Activated CD4-positive, alpha-beta T cell treated with anti-CD3 and anti-CD28 coated beads for 36 hours (primary cell): ENCODE data around the gene ADAMTS17. TPM values are rescaled to one million over a fixed set of nuclear protein-coding genes. Genes with fewer than 3 reads are reported as not detected.
A peak's percentile ranks its signal among the peaks of the same experiment; 100 is the strongest.

Experiments used
- ATAC-seq: fragments of 200-7000 bp; cut with Tn5 transposase; one replicate; pipeline ENCODE4 v1.10.0; 2021; ENCODE audit warnings: mild to moderate bottlenecking, moderate library complexity
- CTCF ChIA-PET: fragments of 350-600 bp; sonication (Branson Sonifier 250); formaldehyde crosslinking; loops from one replicate; lab custom pipeline; 2021; ENCODE audit warnings: antibody characterized with exemption; lab: Charles Lee
- POLR2A ChIA-PET: fragments of 350-600 bp; sonication (Branson Sonifier 250); formaldehyde crosslinking; loops from one replicate; lab custom pipeline; 2021; ENCODE audit warnings: antibody characterized with exemption, inconsistent platforms; lab: Charles Lee
- DNase-seq: peaks from one replicate; pipeline ENCODE4 v3.0.0-alpha.2; 2020
- H3K27ac Mint-ChIP-seq: one replicate; pipeline ENCODE4 v1.8.0; 2021; ENCODE audit warnings: mixed read lengths
- H3K27me3 Mint-ChIP-seq: one replicate; pipeline ENCODE4 v1.8.0; 2021; ENCODE audit warnings: mixed read lengths
- H3K36me3 Mint-ChIP-seq: one replicate; pipeline ENCODE4 v1.8.0; 2021; ENCODE audit warnings: low read depth, mixed read lengths
- H3K4me1 Mint-ChIP-seq: one replicate; pipeline ENCODE4 v1.8.0; 2021; ENCODE audit warnings: mixed read lengths
- H3K4me3 Mint-ChIP-seq: one replicate; pipeline ENCODE4 v1.8.0; 2021; ENCODE audit warnings: mild to moderate bottlenecking, moderate library complexity, mixed read lengths
- H3K9me3 Mint-ChIP-seq: one replicate; pipeline ENCODE4 v1.8.0; 2021; ENCODE audit warnings: low read depth, mixed read lengths
- intact Hi-C, 2 experiments: fragments of 100-400 bp; cut with DNase I in 1 of 2; cut with micrococcal nuclease in 1 of 2; formaldehyde crosslinking; loops; one replicate each; pipeline versions ENCODE4 v1.14.2 to v1.15.1; 2022 to 2024; cut with DNase I, micrococcal nuclease
- total RNA-seq, 2 experiments: library from RNA; stranded (reverse); gene quantifications; one replicate each; pipeline ENCODE4 v1.2.3, GENCODE V29; 2021

ADAMTS17 gene
- total RNA-seq, 2 experiments from 2014 or later: 0.49 to 0.57 TPM

DNA sequence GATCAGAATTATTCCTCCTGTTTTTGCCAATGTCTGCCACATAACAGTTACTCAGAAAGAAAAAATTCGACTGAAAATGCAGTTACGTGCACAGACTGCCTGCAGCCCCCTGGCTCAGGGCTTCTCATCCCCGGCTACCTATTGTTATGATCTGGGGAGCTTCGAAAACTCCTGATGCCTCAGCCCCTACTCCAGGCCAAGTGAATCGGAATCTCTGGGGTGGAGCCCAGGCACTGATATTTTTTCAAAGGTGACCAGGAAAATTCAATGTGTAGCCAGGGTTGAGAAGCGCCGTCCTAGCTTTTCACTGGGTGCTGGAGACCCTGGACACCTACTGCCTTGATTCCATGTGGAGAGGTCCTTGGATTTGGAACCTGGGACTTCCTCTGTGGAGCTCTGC is 8.5 kb downstream of the ADAMTS17 start:
- ATAC-seq: no peak
- H3K27me3 Mint-ChIP-seq: peaks cover 1% of the 10 kb centered on the region

DNA sequence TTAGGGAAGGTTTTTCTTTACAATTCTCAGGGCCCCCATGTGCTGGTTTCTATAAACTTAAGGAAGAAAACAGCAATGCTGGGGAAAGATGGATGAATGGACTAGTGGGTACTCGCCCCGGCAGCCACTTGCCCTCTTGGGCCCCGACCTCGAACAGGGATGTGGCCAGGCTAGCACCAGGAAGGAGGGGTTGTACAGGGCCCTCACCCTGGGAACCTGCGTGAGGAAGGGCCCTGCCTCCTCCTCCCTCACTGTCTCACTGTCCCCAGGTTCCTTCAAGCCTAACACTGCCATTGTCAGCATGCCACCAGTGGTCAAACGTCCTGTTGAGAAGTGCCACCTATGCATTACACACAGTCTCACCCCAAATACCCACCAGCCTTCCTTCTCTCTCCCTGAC is 9.1 kb downstream of the ADAMTS17 start:
- ATAC-seq (no peak), DNase-seq (no peak)
- intact Hi-C loops: loop anchor here in 1 of 2 experiments (10.0 kb wide), 1 partner anchor 218 kb away; no protein-coding TSS in a partner anchor
- no peaks in the 10 kb centered on the region for H3K36me3 Mint-ChIP-seq
- no peak overlapping the region for H3K4me3 Mint-ChIP-seq
- ChIA-PET CTCF (interaction anchor here (12.8 kb wide), 1 partner anchor 15 kb away, joined by 177 read pairs; no protein-coding TSS in a partner anchor), POLR2A (no interaction called here)
- H3K4me1 Mint-ChIP-seq: peaks cover 60% of the 10 kb centered on the region
- H3K27ac Mint-ChIP-seq: no peak overlapping the region
- H3K27me3 Mint-ChIP-seq: peaks cover 1% of the 10 kb centered on the region
- H3K9me3 Mint-ChIP-seq: no peaks in the 10 kb centered on the region

More for the DNA sequence above, 8.5 kb downstream of the ADAMTS17 start:
- DNase-seq: no peak
- intact Hi-C loops: loop anchor here in 1 of 2 experiments (10.0 kb wide), 1 partner anchor 218 kb away; no protein-coding TSS in a partner anchor
- Mint-ChIP-seq H3K4me1 (peaks cover 60% of the 10 kb centered on the region), H3K9me3 (no peaks in the 10 kb centered on the region), H3K27ac (no peak overlapping the region), H3K4me3 (no peak overlapping the region), H3K36me3 (no peaks in the 10 kb centered on the region)
- ChIA-PET CTCF (interaction anchor here (12.8 kb wide), 1 partner anchor 15 kb away, joined by 177 read pairs; no protein-coding TSS in a partner anchor), POLR2A (no interaction called here)

DNA sequence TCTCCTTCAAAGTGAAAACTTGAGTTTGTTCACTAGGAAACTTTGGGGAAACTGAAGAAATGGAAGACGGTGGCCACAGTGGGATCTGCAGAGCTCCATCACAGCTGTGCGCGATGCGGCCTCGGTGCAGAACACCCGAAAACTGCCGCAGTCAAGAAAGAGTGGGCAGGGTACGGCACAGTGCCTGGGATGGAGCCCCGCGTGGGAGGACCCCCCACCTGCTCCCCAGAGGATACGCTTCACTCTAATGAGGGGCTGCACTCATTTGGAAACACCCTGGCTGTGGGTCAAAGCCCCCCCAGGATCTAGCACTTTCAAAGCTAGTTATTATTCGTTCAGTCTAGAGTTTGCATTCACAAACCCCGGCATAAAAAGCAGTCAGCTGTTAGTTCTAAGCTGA is 9.5 kb downstream of the ADAMTS17 start:
- no peaks in the 10 kb centered on the region for H3K9me3 Mint-ChIP-seq
- H3K36me3 Mint-ChIP-seq: peaks cover 2% of the 10 kb centered on the region
- no peak overlapping the region for H3K4me3 Mint-ChIP-seq
- no peak overlapping the region for H3K27ac Mint-ChIP-seq
- ATAC-seq (no peak), DNase-seq (no peak)
- peaks cover 64% of the 10 kb centered on the region for H3K4me1 Mint-ChIP-seq
- ChIA-PET POLR2A (no interaction called here), CTCF (interaction anchor here (1.3 to 12.8 kb wide), 2 partner anchors 16 to 149 kb away, joined by 6 to 177 read pairs; no protein-coding TSS in a partner anchor)
- intact Hi-C loops: loop anchor here in 1 of 2 experiments (10.0 kb wide), 1 partner anchor 217 kb away; no protein-coding TSS in a partner anchor
- H3K27me3 Mint-ChIP-seq: peaks cover 1% of the 10 kb centered on the region

- ATAC-seq: peak; percentile 74
- H3K27ac Mint-ChIP-seq: peak overlapping the region; percentile 45
- H3K36me3 Mint-ChIP-seq: peaks cover 2% of the 10 kb centered on the region
- peak; percentile 39 for DNase-seq
- no peak overlapping the region for H3K4me3 Mint-ChIP-seq
- ChIA-PET CTCF (interaction anchor here (0.7 to 12.8 kb wide), 8 partner anchors 8 to 408 kb away, joined by 3 to 177 read pairs (median 4); no protein-coding TSS in a partner anchor), POLR2A (no interaction called here)
- intact Hi-C loops: loop anchor here in 1 of 2 experiments (10.0 kb wide), 1 partner anchor 216 kb away; no protein-coding TSS in a partner anchor
- no peaks in the 10 kb centered on the region for H3K9me3 Mint-ChIP-seq
- H3K27me3 Mint-ChIP-seq: peaks cover 1% of the 10 kb centered on the region
- H3K4me1 Mint-ChIP-seq: peaks cover 62% of the 10 kb centered on the region
These were observed 11.1 kb downstream of the ADAMTS17 start for GRCh38 chr15:100330629-100331215.

GRCh38 chr15:100330221-100330620 is 11.6 kb downstream of the ADAMTS17 start:
- CTCF ChIA-PET: interaction anchor here (0.7 to 12.8 kb wide), 6 partner anchors 9 to 196 kb away, joined by 3 to 177 read pairs (median 4); no protein-coding TSS in a partner anchor
- intact Hi-C loops: loop anchor here in 1 of 2 experiments (10.0 kb wide), 1 partner anchor 215 kb away; no protein-coding TSS in a partner anchor
- peaks cover 4% of the 10 kb centered on the region for H3K36me3 Mint-ChIP-seq
- H3K27me3 Mint-ChIP-seq: peaks cover 1% of the 10 kb centered on the region
- H3K4me1 Mint-ChIP-seq: peaks cover 58% of the 10 kb centered on the region
- POLR2A ChIA-PET: no interaction called here
- peaks cover 2% of the 10 kb centered on the region for H3K9me3 Mint-ChIP-seq
- ATAC-seq (peak; percentile 84), DNase-seq (peak; percentile 64)
- no peak overlapping the region for H3K4me3 Mint-ChIP-seq
- H3K27ac Mint-ChIP-seq: peak overlapping the region; percentile 45

- H3K4me1 Mint-ChIP-seq: peaks cover 44% of the 10 kb centered on the region
- H3K27me3 Mint-ChIP-seq: no peaks in the 10 kb centered on the region
- H3K9me3 Mint-ChIP-seq: peaks cover 2% of the 10 kb centered on the region
- ChIA-PET POLR2A (no interaction called here), CTCF (interaction anchor here (0.9 to 12.8 kb wide), 4 partner anchors 10 to 194 kb away, joined by 3 to 177 read pairs (median 6); no protein-coding TSS in a partner anchor)
- no peak for ATAC-seq
- intact Hi-C loops: no loop called here
- DNase-seq: no peak
- no peak overlapping the region for H3K27ac Mint-ChIP-seq
- no peak overlapping the region for H3K4me3 Mint-ChIP-seq
- H3K36me3 Mint-ChIP-seq: peaks cover 4% of the 10 kb centered on the region
These were observed 13.0 kb downstream of the ADAMTS17 start for GRCh38 chr15:100328796-100329195.

GRCh38 chr15:100318880-100319279 is 22.9 kb downstream of the ADAMTS17 start:
- Mint-ChIP-seq H3K9me3 (no peaks in the 10 kb centered on the region), H3K27ac (no peak overlapping the region), H3K4me3 (no peak overlapping the region)

GRCh38 chr15:100314809-100315400 is 26.9 kb downstream of the ADAMTS17 start:
- POLR2A ChIA-PET: no interaction called here
- CTCF ChIA-PET: no interaction called here
- intact Hi-C loops: no loop called here
- H3K4me1 Mint-ChIP-seq: no peaks in the 10 kb centered on the region
- no peaks in the 10 kb centered on the region for H3K27me3 Mint-ChIP-seq
- no peak overlapping the region for H3K27ac Mint-ChIP-seq
- DNase-seq: no peak
- no peak overlapping the region for H3K4me3 Mint-ChIP-seq
- ATAC-seq: no peak
- H3K9me3 Mint-ChIP-seq: no peaks in the 10 kb centered on the region
- H3K36me3 Mint-ChIP-seq: peaks cover 12% of the 10 kb centered on the region

More at GRCh38 chr15:100318880-100319279, 22.9 kb downstream of the ADAMTS17 start:
- intact Hi-C loops: no loop called here
- no peak for ATAC-seq
- DNase-seq: no peak
- H3K4me1 Mint-ChIP-seq: no peaks in the 10 kb centered on the region
- POLR2A ChIA-PET: no interaction called here
- CTCF ChIA-PET: no interaction called here
- H3K36me3 Mint-ChIP-seq: peaks cover 21% of the 10 kb centered on the region
- no peaks in the 10 kb centered on the region for H3K27me3 Mint-ChIP-seq

DNA sequence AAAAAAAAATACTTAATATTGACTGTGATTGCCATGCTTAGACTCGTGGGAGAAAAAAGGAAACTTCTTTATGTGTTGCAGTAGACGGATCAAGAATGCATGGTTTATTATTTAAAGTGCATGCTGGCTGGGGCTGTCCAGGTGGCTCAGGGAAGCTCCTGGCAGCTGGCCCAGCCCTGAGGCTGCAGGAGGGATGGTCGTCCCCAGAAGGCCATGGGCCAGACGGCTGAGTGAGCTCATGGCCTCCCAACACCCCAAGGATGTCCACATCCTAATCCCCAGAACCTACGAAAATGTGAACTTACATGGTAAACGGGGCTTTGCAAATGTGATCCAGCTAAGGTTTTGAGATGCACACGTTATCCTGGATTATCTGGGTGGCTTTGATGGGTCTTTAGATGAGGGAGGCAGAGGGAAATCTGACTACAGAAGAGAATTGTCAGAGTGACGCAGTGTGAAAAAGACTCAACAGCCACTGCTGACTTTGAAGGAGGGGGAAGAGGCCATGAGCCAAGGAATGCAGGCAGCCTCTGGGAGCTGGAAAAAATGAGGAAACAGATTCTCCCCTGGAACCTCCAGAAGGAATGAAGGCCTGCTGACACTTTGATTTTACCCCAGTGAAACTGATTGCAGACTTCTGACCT is 29.8 kb downstream of the ADAMTS17 start:
- intact Hi-C loops: no loop called here
- H3K27ac Mint-ChIP-seq: no peak overlapping the region
- DNase-seq (no peak), ATAC-seq (no peak)
- CTCF ChIA-PET: interaction anchor here (0.7 to 2.1 kb wide), 3 partner anchors 38 to 215 kb away, joined by 3 to 7 read pairs (median 4); no protein-coding TSS in a partner anchor
- POLR2A ChIA-PET: no interaction called here
- H3K4me1 Mint-ChIP-seq: peaks cover 2% of the 10 kb centered on the region
- H3K4me3 Mint-ChIP-seq: no peak overlapping the region
- peaks cover 4% of the 10 kb centered on the region for H3K36me3 Mint-ChIP-seq
- H3K27me3 Mint-ChIP-seq: no peaks in the 10 kb centered on the region
- no peaks in the 10 kb centered on the region for H3K9me3 Mint-ChIP-seq

- Mint-ChIP-seq H3K4me3 (no peak overlapping the region), H3K4me1 (peaks cover 2% of the 10 kb centered on the region), H3K9me3 (no peaks in the 10 kb centered on the region), H3K27ac (no peak overlapping the region), H3K36me3 (peaks cover 4% of the 10 kb centered on the region), H3K27me3 (no peaks in the 10 kb centered on the region)
- intact Hi-C loops: no loop called here
- CTCF ChIA-PET: interaction anchor here (0.7 to 2.1 kb wide), 3 partner anchors 39 to 216 kb away, joined by 3 to 7 read pairs (median 4); no protein-coding TSS in a partner anchor
- POLR2A ChIA-PET: no interaction called here
- ATAC-seq (no peak), DNase-seq (no peak)
These were observed 30.6 kb downstream of the ADAMTS17 start for GRCh38 chr15:100311154-100311625.
